Measurements from ENCODE around the gene LETM1.

LETM1 gene

DNA sequence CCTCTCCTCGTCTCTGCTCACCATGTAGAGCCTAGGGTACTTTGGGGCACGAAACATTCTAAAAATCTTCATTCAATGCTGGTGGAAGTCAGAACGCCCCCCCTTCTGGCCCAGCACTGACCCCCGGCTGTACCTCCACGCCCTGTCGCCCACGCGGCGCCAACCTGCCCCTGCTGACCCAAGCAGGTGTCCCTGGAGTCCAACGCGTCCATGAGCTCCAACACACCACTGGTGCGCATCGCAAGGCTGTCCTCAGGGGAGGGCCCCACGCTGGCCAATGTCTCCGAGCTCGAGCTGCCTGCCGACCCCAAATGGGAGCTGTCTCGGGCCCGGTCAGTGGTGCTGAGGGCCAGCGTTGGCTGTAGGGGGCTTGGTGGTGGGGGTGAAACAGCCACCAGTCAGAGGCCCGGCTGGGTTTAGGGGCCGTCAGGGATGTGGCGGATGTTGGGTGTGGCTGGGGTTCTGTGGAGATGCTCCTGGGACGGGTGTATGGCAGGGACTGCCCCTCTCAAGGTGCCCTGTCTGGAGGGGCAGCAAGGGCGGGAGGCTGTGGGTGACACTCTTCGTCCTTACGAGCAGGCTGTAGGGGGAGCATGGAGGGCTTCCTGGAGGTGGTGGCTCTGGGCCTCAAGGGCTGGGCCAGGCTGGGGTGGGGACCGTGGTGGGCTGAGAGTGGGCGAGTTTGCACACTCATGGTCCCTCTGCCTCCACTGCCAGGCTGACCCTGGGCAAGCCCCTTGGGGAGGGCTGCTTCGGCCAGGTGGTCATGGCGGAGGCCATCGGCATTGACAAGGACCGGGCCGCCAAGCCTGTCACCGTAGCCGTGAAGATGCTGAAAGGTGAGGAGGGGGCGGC lies 51.1 kb downstream of the LETM1 start:
- no peak for DNase-seq

DNA sequence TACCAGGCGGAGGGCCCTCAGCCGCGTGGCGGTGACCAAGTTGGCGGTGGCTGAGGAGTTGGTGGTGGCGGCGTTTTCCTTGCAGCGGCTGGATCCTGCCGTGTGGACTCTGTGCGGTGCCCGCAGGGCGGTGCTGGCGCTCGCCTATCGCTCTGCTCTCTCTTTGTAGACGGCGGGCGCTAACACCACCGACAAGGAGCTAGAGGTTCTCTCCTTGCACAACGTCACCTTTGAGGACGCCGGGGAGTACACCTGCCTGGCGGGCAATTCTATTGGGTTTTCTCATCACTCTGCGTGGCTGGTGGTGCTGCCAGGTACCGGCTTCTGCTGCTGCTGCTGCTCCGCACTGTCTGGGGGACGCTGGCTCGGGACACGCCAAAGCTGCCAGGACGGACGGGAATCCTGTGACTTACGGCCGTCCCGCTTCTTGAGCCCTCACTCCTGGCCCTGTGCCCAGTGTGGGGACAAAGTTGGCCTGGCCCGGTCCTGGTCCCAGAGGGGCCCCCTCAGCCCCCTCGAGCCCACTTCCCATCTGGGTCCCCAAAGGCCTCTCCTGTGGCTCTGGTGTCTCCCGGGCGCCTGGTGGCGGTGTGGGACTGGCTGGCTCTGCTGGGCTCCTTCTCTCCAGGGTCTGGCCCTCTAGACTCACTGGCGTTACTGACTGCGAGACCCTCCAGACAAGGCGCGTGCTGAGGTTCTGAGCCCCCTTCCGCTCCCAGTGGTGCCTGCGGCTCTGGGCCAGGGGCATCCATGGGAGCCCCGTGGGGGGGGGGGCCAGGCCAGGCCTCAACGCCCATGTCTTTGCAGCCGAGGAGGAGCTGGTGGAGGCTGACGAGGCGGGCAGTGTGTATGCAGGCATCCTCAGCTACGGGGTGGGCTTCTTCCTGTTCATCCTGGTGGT lies 52.2 kb downstream of the LETM1 start:
- DNase-seq = no peak

DNA sequence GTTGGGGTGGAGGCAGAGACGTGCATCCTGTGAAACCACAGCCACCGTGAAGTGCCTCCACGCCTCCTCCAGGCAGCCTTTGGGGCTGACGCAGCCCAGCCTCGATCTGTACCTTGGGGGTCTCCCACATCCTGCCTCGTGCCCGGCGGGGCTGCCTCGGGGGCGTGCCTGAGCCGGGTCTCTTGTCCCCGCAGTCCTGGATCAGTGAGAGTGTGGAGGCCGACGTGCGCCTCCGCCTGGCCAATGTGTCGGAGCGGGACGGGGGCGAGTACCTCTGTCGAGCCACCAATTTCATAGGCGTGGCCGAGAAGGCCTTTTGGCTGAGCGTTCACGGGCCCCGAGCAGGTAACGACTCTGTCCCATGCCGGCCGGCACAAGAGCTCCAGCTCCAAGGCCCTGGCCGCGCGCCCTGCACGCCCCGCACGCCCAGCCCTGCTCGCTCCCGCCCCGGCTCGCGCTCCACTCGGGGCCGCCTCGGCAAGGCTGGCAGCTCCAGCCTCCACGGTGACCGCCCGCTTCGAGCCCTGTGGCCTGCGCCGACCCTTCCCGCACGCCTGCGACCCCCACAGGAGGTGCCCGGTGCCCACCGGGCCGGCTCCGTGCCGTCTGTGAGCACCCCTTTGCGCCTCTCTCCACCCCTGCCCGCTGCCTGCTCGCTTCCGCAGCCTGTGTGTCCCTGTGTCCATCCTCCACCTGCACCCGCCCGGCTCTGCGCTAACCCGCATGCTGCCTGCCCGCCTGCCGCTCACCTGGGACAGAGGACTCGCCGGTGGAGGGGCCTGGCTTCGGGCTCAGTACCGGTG lies 53.0 kb downstream of the LETM1 start:
- DNase-seq = no peak

- DNase-seq = no peak
Observed at GRCh38 chr4:1802151-1802715, 53.7 kb downstream of the LETM1 start.

- DNase-seq = no peak
Observed at GRCh38 chr4:1801286-1801958, 54.5 kb downstream of the LETM1 start.

GRCh38 chr4:1800805-1801204 lies 55.2 kb downstream of the LETM1 start:
- no peak for DNase-seq

DNA sequence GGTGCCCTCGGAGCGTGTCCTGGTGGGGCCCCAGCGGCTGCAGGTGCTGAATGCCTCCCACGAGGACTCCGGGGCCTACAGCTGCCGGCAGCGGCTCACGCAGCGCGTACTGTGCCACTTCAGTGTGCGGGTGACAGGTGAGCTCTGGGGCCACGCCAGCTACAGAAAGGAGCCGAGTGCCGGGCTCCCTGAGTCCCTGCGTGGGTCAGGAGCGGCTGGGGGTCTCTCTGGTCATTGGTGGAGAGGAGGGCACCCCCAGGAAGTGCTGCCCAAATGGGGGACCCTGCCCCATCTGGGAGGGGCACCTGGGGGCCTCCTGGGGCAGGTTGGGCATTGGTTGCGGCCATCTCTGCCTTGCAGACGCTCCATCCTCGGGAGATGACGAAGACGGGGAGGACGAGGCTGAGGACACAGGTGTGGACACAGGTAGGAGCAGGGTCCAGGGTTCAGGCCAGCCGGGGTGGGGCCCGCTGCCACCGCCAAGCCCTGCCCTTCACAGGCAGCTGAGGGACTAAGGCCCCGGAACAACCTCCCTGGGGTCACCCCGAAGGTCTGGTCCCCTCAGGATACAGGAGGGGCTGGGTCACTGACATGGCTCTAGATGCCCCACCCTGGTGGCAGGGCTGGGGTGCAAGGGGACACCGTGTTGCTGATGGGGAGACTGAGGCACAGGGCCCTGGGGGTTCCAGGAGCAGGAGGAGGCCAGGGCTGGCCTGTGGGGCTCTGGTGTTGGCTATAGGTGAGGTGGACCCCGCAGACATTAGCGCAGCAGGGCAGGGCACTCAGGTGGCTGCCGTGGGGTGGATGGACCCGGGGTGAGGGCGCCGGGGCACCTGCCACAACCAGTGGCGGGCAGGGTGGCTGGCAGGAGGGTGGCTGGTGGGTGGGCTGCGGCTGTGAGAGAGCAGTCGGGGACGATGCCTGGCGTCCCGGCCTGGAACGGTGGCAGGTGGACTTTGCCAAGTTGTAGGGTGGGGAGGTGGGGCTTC lies 56.3 kb downstream of the LETM1 start:
- DNase-seq = no peak

DNA sequence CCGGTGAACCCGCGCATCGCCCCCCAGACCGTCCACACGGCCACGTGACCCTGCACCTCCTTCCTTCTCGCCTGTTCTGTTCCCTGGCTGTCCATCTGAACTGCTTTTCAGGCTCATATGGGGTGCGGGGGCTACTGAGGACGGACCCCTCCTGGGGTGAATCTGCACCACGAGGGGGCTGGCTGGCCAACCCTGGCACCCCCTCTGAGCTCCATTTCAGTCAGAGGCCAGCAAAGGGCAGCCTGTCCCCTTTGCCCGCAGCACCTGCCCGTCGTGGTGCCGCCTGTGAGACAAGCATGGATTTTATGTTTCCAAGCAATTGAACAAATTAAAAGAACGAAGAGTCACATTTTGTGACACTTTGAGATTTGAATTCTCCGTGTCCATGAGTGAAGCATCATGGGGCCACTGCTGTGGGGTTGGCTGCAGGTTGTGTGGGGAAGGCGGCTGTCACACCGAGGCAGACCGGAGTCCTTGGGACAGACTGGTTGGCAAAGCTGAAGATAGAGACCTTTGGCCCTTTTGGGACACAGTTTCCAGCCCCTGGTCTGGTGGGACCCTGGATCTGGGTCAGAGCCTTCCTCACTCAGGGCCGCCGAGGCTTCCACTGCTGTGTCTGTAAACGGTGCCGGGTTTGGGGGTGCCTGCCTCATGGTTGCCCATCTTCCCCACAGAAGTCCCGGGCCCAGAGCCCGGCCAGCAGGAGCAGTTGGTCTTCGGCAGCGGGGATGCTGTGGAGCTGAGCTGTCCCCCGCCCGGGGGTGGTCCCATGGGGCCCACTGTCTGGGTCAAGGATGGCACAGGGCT lies 57.2 kb downstream of the LETM1 start:
- no peak for DNase-seq

DNA sequence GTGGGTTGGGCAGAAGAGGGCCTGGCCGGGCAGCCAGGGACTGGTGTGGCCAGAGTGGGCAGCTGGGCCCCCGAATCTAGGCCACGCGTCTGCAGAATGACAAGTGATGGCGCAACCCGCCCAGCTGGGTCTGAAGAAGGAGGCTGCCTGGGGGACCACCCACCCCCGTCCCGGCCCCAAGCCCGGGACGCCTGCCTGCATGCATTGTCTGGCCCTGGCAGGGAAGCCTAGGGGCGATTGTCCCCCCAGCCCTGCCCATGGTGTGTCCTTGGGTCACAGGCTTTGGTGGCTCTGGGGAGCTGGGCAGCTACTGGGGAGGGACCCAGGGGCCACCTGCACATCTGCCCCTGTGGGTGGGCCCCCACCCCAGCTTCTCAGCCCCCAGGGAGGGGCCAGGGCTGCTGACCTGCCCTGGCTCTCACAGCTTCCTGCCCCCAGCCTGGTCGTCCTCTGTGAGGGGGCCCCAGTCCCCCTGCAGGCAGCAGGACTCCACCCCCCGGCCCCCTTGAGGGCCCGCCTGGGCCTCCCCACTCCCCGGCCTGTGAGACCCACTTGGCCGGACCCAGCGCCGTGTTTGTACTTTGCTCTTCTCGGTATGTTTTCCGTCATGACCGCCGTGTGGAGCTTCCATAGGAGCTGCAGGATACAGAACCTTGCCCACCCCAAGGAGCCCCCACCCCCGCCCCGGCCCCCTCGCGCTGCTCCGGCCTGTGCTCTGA lies 57.9 kb downstream of the LETM1 start:
- no peak for DNase-seq

- no peak for DNase-seq
Observed at GRCh38 chr4:1797298-1797860, 58.6 kb downstream of the LETM1 start.

- no peak for DNase-seq
Observed at GRCh38 chr4:1796486-1797204, 59.3 kb downstream of the LETM1 start.

DNA sequence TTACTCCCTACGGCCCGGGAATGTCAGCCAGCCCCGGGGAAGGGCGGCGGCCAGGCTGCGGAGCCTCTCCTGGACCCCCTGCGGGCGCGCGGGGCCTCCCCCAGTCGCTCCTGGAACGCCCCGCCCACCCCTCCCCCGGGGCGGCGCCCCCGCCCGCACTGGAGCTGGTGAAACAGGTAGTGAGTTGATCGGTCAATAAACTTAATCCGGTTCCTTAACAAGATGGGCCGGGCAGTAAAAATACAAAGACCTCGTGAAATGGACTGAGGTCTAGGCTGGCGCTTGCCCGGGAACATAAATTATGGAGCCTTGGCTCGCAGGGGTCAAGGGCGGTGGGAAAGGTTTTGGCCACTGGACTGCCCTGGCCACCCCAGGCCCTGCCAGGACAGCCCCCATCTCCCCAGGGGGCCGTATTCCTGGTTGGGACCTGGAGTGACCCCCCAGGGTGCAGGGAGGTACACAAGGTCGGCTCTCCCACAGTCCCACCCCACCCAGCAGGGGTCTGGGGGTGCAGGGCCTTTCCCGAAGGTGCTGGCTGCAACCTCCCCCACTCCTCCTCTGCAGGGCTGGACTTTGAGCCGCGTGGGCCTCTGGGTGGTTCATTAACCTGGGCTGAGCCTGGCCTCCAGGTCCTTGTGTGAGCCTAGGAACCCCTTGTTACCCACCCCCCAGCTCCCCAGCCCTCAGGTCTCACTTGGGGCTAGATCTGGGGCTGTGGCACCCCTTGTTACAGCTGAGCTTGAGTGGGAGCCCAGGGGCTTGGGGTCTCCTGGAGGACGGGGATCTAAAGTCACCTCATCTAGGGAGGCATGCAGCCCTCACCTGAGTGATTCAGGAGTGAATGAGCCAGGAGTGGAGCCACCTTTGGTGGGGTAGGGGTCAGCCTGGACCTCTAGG lies 60.4 kb downstream of the LETM1 start:
- DNase-seq = no peak

- no peak for DNase-seq
Observed at GRCh38 chr4:1794809-1795298, 61.1 kb downstream of the LETM1 start.

DNA sequence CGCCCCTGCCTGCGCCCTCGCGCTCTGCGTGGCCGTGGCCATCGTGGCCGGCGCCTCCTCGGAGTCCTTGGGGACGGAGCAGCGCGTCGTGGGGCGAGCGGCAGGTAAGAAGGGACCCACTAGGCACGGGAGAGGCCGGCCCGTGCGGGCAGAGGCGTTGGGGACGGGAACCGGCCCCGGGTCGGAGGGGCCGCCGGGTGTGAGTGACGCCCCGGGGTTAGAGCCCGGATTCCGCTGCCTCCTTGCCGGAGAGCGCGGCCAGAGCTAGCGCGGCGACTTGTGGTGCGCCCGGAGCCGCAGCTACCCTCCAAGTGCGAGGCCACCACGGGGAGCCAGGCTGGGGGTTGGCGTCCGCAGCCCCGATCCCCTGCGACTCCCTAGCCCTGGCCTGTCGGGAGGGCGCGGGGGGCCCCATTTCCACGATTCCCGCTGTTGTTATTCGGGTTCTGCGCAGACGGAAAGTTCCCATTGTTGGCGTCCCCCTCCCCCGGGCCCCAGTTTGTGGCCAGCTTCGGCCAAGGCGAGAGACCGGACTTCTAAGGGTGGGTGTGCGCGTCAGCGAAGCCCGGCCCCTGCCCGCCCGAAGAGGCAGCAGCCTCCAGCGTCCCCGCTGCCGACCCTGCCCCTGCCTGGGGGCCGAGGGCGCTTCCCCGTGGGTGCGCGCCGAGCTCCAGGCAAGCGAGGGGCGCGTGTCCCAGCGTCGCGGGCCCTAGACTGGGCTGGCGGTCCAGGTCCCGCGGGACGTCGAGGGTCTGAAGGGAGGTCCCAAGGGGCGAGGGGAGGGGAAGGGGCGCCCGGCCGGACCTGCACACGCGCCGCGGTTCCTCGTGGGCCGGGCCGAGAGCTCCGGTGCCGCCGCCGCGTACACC lies 61.8 kb downstream of the LETM1 start:
- no peak for DNase-seq

DNA sequence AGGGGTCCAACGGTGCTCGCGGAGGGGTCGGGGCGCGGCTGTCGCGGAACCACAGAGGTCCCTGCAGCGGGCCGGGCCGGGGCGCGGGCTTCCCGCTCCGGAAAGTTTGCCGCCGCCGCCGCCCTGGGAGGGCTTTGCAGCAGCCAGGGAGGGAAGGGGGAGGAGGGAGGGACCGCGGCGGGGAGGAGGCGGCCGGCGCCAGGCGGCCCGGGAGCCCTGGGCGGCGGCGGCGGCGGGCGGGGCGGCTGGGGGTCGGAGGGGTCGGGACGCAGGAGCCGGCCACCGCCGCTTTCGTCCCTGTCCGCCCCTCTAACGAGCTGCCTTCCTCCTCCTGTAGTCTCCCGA lies 62.5 kb downstream of the LETM1 start:
- peak in 2 of 4 experiments; percentile 5 to 21 for DNase-seq
